Trophoblast cell (in vitro differentiated cells and primary cell): ENCODE results near the gene KIRREL2.

Source experiments
- DNase-seq, 2 donors: peaks; one replicate each; pipeline ENCODE4 v3.0.0-alpha.2; 2016
- H2AFZ ChIP-seq: 2 replicates; pipeline ENCODE4 v1.6.1; 2013; ENCODE audit warnings: low read length, moderate library complexity, mild to moderate bottlenecking; ENCODE audit not compliant: insufficient read depth, poor library complexity
- H2AK5ac ChIP-seq: 2 replicates; pipeline ENCODE4 v1.6.1; 2013; ENCODE audit warnings: mild to moderate bottlenecking, low read length
- H2BK120ac ChIP-seq: 2 replicates; pipeline ENCODE4 v1.6.1; 2013; ENCODE audit warnings: low read length, mild to moderate bottlenecking, moderate library complexity; ENCODE audit not compliant: insufficient read depth, poor library complexity
- H2BK12ac ChIP-seq: 2 replicates; pipeline ENCODE4 v1.6.1; 2013; ENCODE audit warnings: mild to moderate bottlenecking, low read length, moderate library complexity
- H2BK5ac ChIP-seq: 2 replicates; pipeline ENCODE4 v1.6.1; 2013; ENCODE audit warnings: low read length, low read depth, moderate library complexity, mild to moderate bottlenecking; ENCODE audit not compliant: poor library complexity
- H3K14ac ChIP-seq: 2 replicates; pipeline ENCODE4 v1.6.1; 2013; ENCODE audit warnings: mild to moderate bottlenecking, low read length
- H3K18ac ChIP-seq: 2 replicates; pipeline ENCODE4 v1.6.1; 2013; ENCODE audit warnings: mild to moderate bottlenecking, low read length
- H3K23ac ChIP-seq: 2 replicates; pipeline ENCODE4 v1.6.1; 2013; ENCODE audit warnings: low read length
- H3K27ac ChIP-seq: 2 replicates; pipeline ENCODE4 v1.5.1; 2013; ENCODE audit warnings: low read depth, mild to moderate bottlenecking, inconsistent platforms, low read length, moderate library complexity
- H3K27me3 ChIP-seq: 2 replicates; pipeline ENCODE4 v1.6.1; 2013; ENCODE audit warnings: inconsistent platforms, mild to moderate bottlenecking, low read length, moderate library complexity; ENCODE audit not compliant: insufficient read depth
- H3K36me3 ChIP-seq, 2 experiments: 1 replicate in 1 of 2; 2 replicates in 1 of 2; pipeline ENCODE4 v1.6.1; 2013; ENCODE audit warnings: low read length in 2 of 2, mild to moderate bottlenecking in 2 of 2, moderate library complexity in 1 of 2; ENCODE audit not compliant: insufficient read depth in 2 of 2, control insufficient read depth in 1 of 2
- H3K4ac ChIP-seq: 2 replicates; pipeline ENCODE4 v1.6.1; 2013; ENCODE audit warnings: low read depth, mild to moderate bottlenecking, low read length, moderate library complexity
- H3K4me1 ChIP-seq, 2 experiments: 1 replicate in 1 of 2; 2 replicates in 1 of 2; pipeline ENCODE4 v1.6.1; 2013; ENCODE audit warnings: low read length in 2 of 2, mild to moderate bottlenecking in 2 of 2, moderate library complexity in 1 of 2; ENCODE audit not compliant: insufficient read depth in 2 of 2, control insufficient read depth in 1 of 2
- H3K4me2 ChIP-seq: 2 replicates; pipeline ENCODE4 v1.6.1; 2013; ENCODE audit warnings: inconsistent platforms, mild to moderate bottlenecking, low read length, moderate library complexity
- H3K4me3 ChIP-seq: 2 replicates; pipeline ENCODE4 v1.5.1; 2013; ENCODE audit warnings: mild to moderate bottlenecking, low read depth, low read length, inconsistent platforms
- H3K79me1 ChIP-seq: one replicate; pipeline ENCODE4 v1.6.1; 2013; ENCODE audit warnings: low read length
- H3K79me2 ChIP-seq: 2 replicates; pipeline ENCODE4 v1.6.1; 2013; ENCODE audit warnings: low read length, mild to moderate bottlenecking; ENCODE audit not compliant: control insufficient read depth, insufficient read depth, poor library complexity
- H3K9ac ChIP-seq: 2 replicates; pipeline ENCODE4 v1.6.1; 2013; ENCODE audit warnings: mild to moderate bottlenecking, low read length
- H3K9me3 ChIP-seq: 2 replicates; pipeline ENCODE4 v1.6.1; 2013; ENCODE audit warnings: low read depth, mild to moderate bottlenecking, control low read depth, inconsistent platforms, low read length; ENCODE audit not compliant: insufficient read depth
- H4K12ac ChIP-seq: 2 replicates; pipeline ENCODE4 v1.6.1; 2013; ENCODE audit warnings: low read depth, mild to moderate bottlenecking, low read length, moderate library complexity
- H4K8ac ChIP-seq: 2 replicates; pipeline ENCODE4 v1.6.1; 2013; ENCODE audit warnings: low read depth, mild to moderate bottlenecking, low read length, moderate library complexity
- H4K91ac ChIP-seq: one replicate; pipeline ENCODE4 v1.6.1; 2013; ENCODE audit warnings: low read depth, mild to moderate bottlenecking, low read length, moderate library complexity
- WGBS: extraction: QIAGEN DNeasy Blood & Tissue Kit; methylation state at CpG from one replicate; pipeline ENCODE4 v1.1.7; 2013; ENCODE audit warnings: missing lambda C conversion rate; ENCODE audit not compliant: insufficient read length, insufficient coverage; ENCODE audit errors: extremely low coverage; 5-methylcytosine and 5-hydroxymethylcytosine counted together

KIRREL2 gene

GRCh38 chr19:35862528-35862927, 5.8 kb downstream of the KIRREL2 start:
- Histone ChIP-seq H3K4me2 (no peak overlapping the region), H3K4me1 (peaks cover 4 to 9% of the 10 kb centered on the region in 2 experiments), H3K4me3 (no peak overlapping the region), H2BK12ac (no peak overlapping the region), H2AFZ (no peak overlapping the region), H3K4ac (no peak overlapping the region), H3K9ac (no peak overlapping the region), H3K27ac (no peak overlapping the region), H3K79me1 (no peaks in the 10 kb centered on the region), H3K36me3 (no peaks in the 10 kb centered on the region), H3K9me3 (peaks cover 3% of the 10 kb centered on the region), H4K12ac (no peak overlapping the region), H4K8ac (no peak overlapping the region), H3K18ac (no peak overlapping the region), H2BK5ac (no peak overlapping the region), H2BK120ac (no peak overlapping the region), H3K27me3 (peaks cover 24% of the 10 kb centered on the region), H3K23ac (no peak overlapping the region), H2AK5ac (no peak overlapping the region), H3K14ac (no peak overlapping the region), H4K91ac (no peak overlapping the region), H3K79me2 (no peaks in the 10 kb centered on the region)
- no peak for DNase-seq
- WGBS, result no CpG with 5 or more reads among the region's 14 CpGs

- H2AFZ ChIP-seq, result no peak overlapping the region
- no peak overlapping the region for H3K18ac ChIP-seq
Measured at GRCh38 chr19:35863018-35863417, 6.3 kb downstream of the KIRREL2 start.

GRCh38 chr19:35868172-35868822, 11.6 kb downstream of the KIRREL2 start, which contains the start of gene APLP1:
TSS of gene APLP1 (plus strand) at chr19:35868574. CDS start at chr19:35868637, 63 bp downstream.
- no peak within 1 kb of the TSS for H3K9ac ChIP-seq
- no peak within 1 kb of the TSS for H2BK120ac ChIP-seq
- peak; percentile 30 to 61 for DNase-seq
- peak within 1 kb of the TSS; percentile 35 for H2AFZ ChIP-seq
- no peak within 1 kb of the TSS for H3K23ac ChIP-seq
- no peak within 1 kb of the TSS for H3K14ac ChIP-seq
- H3K4me2 ChIP-seq, result peak within 1 kb of the TSS; percentile 79
- H3K9me3 ChIP-seq, result peaks cover 2% of the 10 kb centered on the region
- H3K79me2 ChIP-seq, result no peaks in the 10 kb centered on the region
- no peak within 1 kb of the TSS for H3K4ac ChIP-seq
- no peak within 1 kb of the TSS for H4K91ac ChIP-seq
- H2BK12ac ChIP-seq, result no peak within 1 kb of the TSS
- no peak within 1 kb of the TSS for H4K8ac ChIP-seq
- no CpG with 5 or more reads among the region's 60 CpGs for WGBS
- H3K36me3 ChIP-seq, result no peaks in the 10 kb centered on the region
- no peak within 1 kb of the TSS for H2AK5ac ChIP-seq
- no peaks in the 10 kb centered on the region for H3K79me1 ChIP-seq
- peak within 1 kb of the TSS; percentile 69 for H3K4me3 ChIP-seq
- peaks cover 13% of the 10 kb centered on the region for H3K27me3 ChIP-seq
- H2BK5ac ChIP-seq, result no peak within 1 kb of the TSS
- no peak within 1 kb of the TSS for H3K18ac ChIP-seq
- no peak within 1 kb of the TSS for H4K12ac ChIP-seq
- H3K27ac ChIP-seq, result no peak within 1 kb of the TSS
- H3K4me1 ChIP-seq, result peaks cover 12% of the 10 kb centered on the region in 2 experiments

More at GRCh38 chr19:35863018-35863417, 6.3 kb downstream of the KIRREL2 start:
- Histone ChIP-seq H3K4me2 (no peak overlapping the region), H3K14ac (no peak overlapping the region), H2BK5ac (no peak overlapping the region), H3K4me3 (no peak overlapping the region), H3K9ac (no peak overlapping the region), H2AK5ac (no peak overlapping the region), H4K8ac (no peak overlapping the region), H3K36me3 (no peaks in the 10 kb centered on the region), H2BK12ac (no peak overlapping the region), H3K4ac (no peak overlapping the region), H3K4me1 (peaks cover 4 to 9% of the 10 kb centered on the region in 2 experiments), H3K23ac (no peak overlapping the region), H3K79me1 (no peaks in the 10 kb centered on the region), H2BK120ac (no peak overlapping the region), H4K91ac (no peak overlapping the region), H3K27me3 (peaks cover 23% of the 10 kb centered on the region), H4K12ac (no peak overlapping the region), H3K9me3 (peaks cover 3% of the 10 kb centered on the region), H3K27ac (no peak overlapping the region), H3K79me2 (no peaks in the 10 kb centered on the region)
- no peak for DNase-seq
- no CpG with 5 or more reads among the region's 5 CpGs for WGBS

- WGBS, result no CpG with 5 or more reads among the region's 15 CpGs
- H4K12ac ChIP-seq, result no peak overlapping the region
Measured at GRCh38 chr19:35868823-35869326, 12.2 kb downstream of the KIRREL2 start.

More at GRCh38 chr19:35868823-35869326, 12.2 kb downstream of the KIRREL2 start:
- H2BK5ac ChIP-seq, result no peak overlapping the region
- peaks cover 12% of the 10 kb centered on the region in 2 experiments for H3K4me1 ChIP-seq
- peaks cover 2% of the 10 kb centered on the region for H3K9me3 ChIP-seq
- peak overlapping the region; percentile 79 for H3K4me2 ChIP-seq
- H2AK5ac ChIP-seq, result no peak overlapping the region
- no peak overlapping the region for H4K91ac ChIP-seq
- no peak overlapping the region for H3K14ac ChIP-seq
- H2AFZ ChIP-seq, result no peak overlapping the region
- H3K27me3 ChIP-seq, result peaks cover 13% of the 10 kb centered on the region
- H3K4ac ChIP-seq, result no peak overlapping the region
- H3K27ac ChIP-seq, result no peak overlapping the region
- no peak overlapping the region for H2BK120ac ChIP-seq
- H3K4me3 ChIP-seq, result peak overlapping the region; percentile 69
- no peak overlapping the region for H3K18ac ChIP-seq
- H4K8ac ChIP-seq, result no peak overlapping the region
- H2BK12ac ChIP-seq, result no peak overlapping the region
- H3K36me3 ChIP-seq, result no peaks in the 10 kb centered on the region
- peak in 1 of 2 donors; percentile 14 for DNase-seq
- H3K9ac ChIP-seq, result no peak overlapping the region
- H3K79me2 ChIP-seq, result no peaks in the 10 kb centered on the region
- H3K23ac ChIP-seq, result no peak overlapping the region
- no peaks in the 10 kb centered on the region for H3K79me1 ChIP-seq
